ENCODE measurements around the gene URAD. TPM values are rescaled to one million over a fixed set of nuclear protein-coding genes. Genes with fewer than 3 reads are reported as not detected.
"Not testable (repeated sequence)": the region's sequence is repeated elsewhere in the genome, so short reads cannot be mapped to it uniquely, and the experiment has no call there.

URAD gene, protein sequence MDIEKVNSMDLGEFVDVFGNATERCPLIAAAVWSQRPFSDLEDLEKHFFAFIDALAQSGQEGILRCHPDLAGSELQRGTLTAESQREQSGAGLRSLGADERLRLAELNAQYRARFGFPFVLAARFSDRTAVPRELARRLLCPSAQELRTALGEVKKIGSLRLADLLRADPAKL
- total RNA-seq, result not detected

- ChIA-PET POLR2A (no interaction called here), CTCF (no interaction called here)
- Mint-ChIP-seq H3K27me3 (peaks cover 12% of the 10 kb centered on the region), H3K9me3 (no peaks in the 10 kb centered on the region), H3K4me3 (no peak within 1 kb of the TSS), H3K27ac (no peak within 1 kb of the TSS), H3K36me3 (ENCODE audit: low read depth) (no peaks in the 10 kb centered on the region), H3K4me1 (no peaks in the 10 kb centered on the region)
- DNase-seq, result no peak
Measured at GRCh38 chr13:27988520-27988919, at the start of gene URAD. URAD (minus strand) TSS chr13:27988693; CDS start chr13:27988637, 56 bp downstream.

- Mint-ChIP-seq H3K36me3 (ENCODE audit: low read depth) (no peaks in the 10 kb centered on the region), H3K9me3 (no peaks in the 10 kb centered on the region), H3K4me3 (no peak overlapping the region), H3K27ac (no peak overlapping the region), H3K27me3 (peaks cover 8% of the 10 kb centered on the region), H3K4me1 (peaks cover 3% of the 10 kb centered on the region)
- DNase-seq, result no peak
- ChIA-PET POLR2A (no interaction called here), CTCF (no interaction called here)
Measured at GRCh38 chr13:28037399-28037798, 48.9 kb upstream of the URAD start.

DNA sequence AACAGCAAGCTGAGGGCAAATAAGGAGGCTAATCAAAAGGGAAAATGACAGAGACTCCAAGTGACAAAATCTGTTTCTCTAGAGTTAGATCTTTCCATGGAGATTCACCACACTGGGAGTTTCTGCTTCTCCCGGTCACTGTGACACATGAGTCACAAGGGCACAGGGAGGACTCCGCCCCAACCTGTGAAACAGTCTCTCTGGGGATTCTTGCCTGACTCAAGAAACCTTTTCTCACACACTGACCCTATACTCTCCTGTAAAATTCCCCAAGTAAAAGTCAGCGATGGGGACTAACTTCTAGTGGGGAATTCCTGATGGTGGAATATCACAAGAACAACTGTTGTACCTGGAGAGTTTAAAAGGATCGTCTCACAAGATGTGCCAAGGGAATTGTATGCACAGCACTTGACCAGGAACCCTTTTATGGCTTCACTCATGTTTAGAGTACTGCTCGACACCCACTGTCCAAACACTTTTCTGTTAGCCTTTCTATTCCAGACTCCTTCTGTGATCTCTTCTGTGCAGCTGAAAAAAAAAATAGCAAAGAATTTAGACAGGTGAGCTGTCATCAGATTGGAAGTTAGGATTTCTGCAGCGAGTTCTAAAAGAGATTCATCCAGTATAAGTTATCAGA, 46.8 kb upstream of the URAD start:
- Mint-ChIP-seq H3K27ac (no peak overlapping the region), H3K27me3 (peaks cover 13% of the 10 kb centered on the region), H3K36me3 (ENCODE audit: low read depth) (no peaks in the 10 kb centered on the region), H3K9me3 (no peaks in the 10 kb centered on the region), H3K4me1 (peaks cover 3% of the 10 kb centered on the region), H3K4me3 (no peak overlapping the region)
- POLR2A ChIA-PET, result no interaction called here
- DNase-seq, result no peak
- CTCF ChIA-PET, result no interaction called here

- no peaks in the 10 kb centered on the region for H3K36me3 Mint-ChIP-seq (ENCODE audit: low read depth)
- no peaks in the 10 kb centered on the region for H3K9me3 Mint-ChIP-seq
Measured at GRCh38 chr13:28033894-28034655, 45.6 kb upstream of the URAD start.

GRCh38 chr13:28032438-28032837, 43.9 kb upstream of the URAD start:
- H3K4me3 Mint-ChIP-seq; H3K9me3 Mint-ChIP-seq; POLR2A ChIA-PET; CTCF ChIA-PET; H3K27ac Mint-ChIP-seq; H3K36me3 Mint-ChIP-seq (ENCODE audit: low read depth); DNase-seq; H3K27me3 Mint-ChIP-seq; H3K4me1 Mint-ChIP-seq: not testable (repeated sequence)

More at GRCh38 chr13:28033894-28034655, 45.6 kb upstream of the URAD start:
- ChIA-PET POLR2A (no interaction called here), CTCF (no interaction called here)
- Mint-ChIP-seq H3K27me3 (peaks cover 10% of the 10 kb centered on the region), H3K27ac (no peak overlapping the region), H3K4me1 (peaks cover 3% of the 10 kb centered on the region), H3K4me3 (no peak overlapping the region)
- no peak for DNase-seq

DNA sequence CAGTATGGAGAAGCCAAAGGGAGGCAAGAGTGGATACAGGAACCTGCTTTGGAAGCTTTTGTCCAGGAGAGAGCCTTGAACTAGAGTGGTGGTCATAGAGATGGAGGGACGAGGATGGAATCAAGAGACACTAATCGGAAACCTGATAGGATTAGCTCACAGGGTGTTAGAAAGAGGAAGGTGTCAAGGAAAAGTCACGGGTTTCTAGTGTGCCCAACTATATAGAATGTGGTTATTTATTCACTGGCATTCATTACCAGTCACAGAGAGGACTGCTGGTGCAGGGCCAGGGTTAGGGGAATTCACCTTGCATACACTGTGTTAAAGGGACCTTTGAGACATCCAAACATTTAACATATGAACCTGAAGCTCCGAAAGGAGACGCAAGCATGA, 43.4 kb upstream of the URAD start:
- H3K9me3 Mint-ChIP-seq, result no peaks in the 10 kb centered on the region
- CTCF ChIA-PET, result no interaction called here
- H3K4me1 Mint-ChIP-seq, result no peaks in the 10 kb centered on the region
- no peak overlapping the region for H3K27ac Mint-ChIP-seq
- POLR2A ChIA-PET, result no interaction called here
- H3K4me3 Mint-ChIP-seq, result no peak overlapping the region
- H3K36me3 Mint-ChIP-seq (ENCODE audit: low read depth), result no peaks in the 10 kb centered on the region
- peaks cover 12% of the 10 kb centered on the region for H3K27me3 Mint-ChIP-seq
- no peak for DNase-seq

GRCh38 chr13:28031220-28031895, 42.9 kb upstream of the URAD start:
- POLR2A ChIA-PET, result no interaction called here
- no peaks in the 10 kb centered on the region for H3K9me3 Mint-ChIP-seq
- no peaks in the 10 kb centered on the region for H3K4me1 Mint-ChIP-seq
- H3K27me3 Mint-ChIP-seq, result peaks cover 14% of the 10 kb centered on the region
- H3K27ac Mint-ChIP-seq, result no peak overlapping the region
- no peak overlapping the region for H3K4me3 Mint-ChIP-seq
- DNase-seq, result no peak
- CTCF ChIA-PET, result no interaction called here
- H3K36me3 Mint-ChIP-seq (ENCODE audit: low read depth), result no peaks in the 10 kb centered on the region

DNA sequence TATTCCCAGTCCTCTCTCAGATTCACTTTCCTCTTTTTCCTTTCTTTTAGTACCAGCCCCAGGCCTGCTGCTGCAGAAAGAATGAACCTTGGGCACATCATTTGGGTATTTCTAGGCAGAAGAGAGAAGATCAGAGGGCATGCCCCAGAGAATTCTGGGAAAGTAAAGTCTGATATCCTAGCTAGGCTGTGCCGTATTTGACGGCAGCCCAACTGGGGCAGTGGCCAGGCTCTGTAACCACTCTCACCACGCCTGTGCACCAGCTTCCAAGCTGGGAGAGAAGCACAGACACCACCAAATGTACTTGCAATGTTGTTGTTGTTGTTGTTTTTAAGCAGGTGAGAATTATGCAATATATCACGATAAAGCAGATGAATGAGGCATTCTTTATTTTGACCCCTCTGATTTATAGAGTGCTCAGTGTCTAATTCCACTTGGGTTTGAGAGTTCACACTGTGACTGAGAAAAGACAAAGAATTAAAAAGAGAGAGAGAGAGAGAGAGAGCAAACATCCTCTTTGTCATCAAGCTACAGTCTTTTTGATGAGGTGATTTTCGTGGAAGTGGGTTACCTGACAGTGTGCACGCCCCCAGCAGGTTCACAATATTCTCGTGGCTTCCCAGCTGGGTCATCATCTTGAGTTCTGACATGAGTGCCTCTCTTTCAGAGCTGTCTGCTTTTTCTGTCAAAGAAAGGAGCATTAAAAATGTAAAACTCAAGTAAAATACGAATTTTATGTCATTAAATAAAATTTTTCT, 39.3 kb upstream of the URAD start:
- Mint-ChIP-seq H3K4me3 (no peak overlapping the region), H3K36me3 (ENCODE audit: low read depth) (no peaks in the 10 kb centered on the region), H3K9me3 (no peaks in the 10 kb centered on the region), H3K4me1 (no peaks in the 10 kb centered on the region), H3K27me3 (peaks cover 14% of the 10 kb centered on the region), H3K27ac (no peak overlapping the region)
- no peak for DNase-seq
- CTCF ChIA-PET, result no interaction called here
- POLR2A ChIA-PET, result no interaction called here

- Mint-ChIP-seq H3K27ac (no peak overlapping the region), H3K36me3 (ENCODE audit: low read depth) (no peaks in the 10 kb centered on the region), H3K9me3 (no peaks in the 10 kb centered on the region), H3K4me3 (no peak overlapping the region), H3K4me1 (no peaks in the 10 kb centered on the region), H3K27me3 (peaks cover 14% of the 10 kb centered on the region)
- ChIA-PET CTCF (no interaction called here), POLR2A (no interaction called here)
- no peak for DNase-seq
Measured at GRCh38 chr13:28027071-28027470, 38.6 kb upstream of the URAD start.

GRCh38 chr13:28026508-28026907, 38.0 kb upstream of the URAD start:
- POLR2A ChIA-PET, result no interaction called here
- no peak overlapping the region for H3K4me3 Mint-ChIP-seq
- H3K36me3 Mint-ChIP-seq (ENCODE audit: low read depth), result no peaks in the 10 kb centered on the region
- CTCF ChIA-PET, result no interaction called here
- no peak for DNase-seq
- no peak overlapping the region for H3K27ac Mint-ChIP-seq
- H3K27me3 Mint-ChIP-seq, result peaks cover 10% of the 10 kb centered on the region
- no peaks in the 10 kb centered on the region for H3K9me3 Mint-ChIP-seq
- H3K4me1 Mint-ChIP-seq, result no peaks in the 10 kb centered on the region

DNA sequence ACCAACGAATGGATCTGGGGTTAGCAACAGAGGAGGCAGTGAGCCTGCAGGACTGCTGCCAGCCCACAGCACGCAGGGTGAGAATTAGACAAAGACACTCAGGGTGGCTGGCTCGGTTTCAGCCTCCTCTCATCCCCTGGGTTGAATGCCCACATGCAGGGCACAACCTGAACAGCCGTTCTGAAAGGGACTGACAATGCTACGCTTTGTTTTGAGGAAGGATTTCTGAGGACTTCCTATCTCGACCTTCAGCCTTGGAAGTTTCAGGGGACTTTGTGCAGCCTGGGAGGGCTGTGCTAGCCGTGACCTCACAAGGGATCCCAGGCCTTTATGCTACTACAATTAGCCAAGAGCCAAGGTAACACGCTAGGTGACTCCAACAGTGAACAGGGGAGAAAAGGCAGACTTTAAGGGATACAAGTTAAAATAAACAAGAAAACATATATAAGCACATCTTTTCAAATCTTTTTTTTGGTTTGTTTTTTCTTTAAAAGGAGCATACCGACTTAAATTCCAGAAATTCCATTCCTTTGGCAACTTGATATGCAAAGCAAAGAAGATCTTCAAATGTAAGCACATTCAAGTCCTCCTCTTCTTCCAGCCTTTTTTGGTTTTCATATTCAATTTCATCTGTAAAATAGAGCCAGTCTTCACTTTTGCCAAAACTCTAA, 34.5 kb upstream of the URAD start:
- Mint-ChIP-seq H3K4me1 (no peaks in the 10 kb centered on the region), H3K9me3 (no peaks in the 10 kb centered on the region), H3K4me3 (no peak overlapping the region), H3K27ac (no peak overlapping the region), H3K27me3 (peaks cover 9% of the 10 kb centered on the region), H3K36me3 (ENCODE audit: low read depth) (no peaks in the 10 kb centered on the region)
- ChIA-PET CTCF (no interaction called here), POLR2A (no interaction called here)
- no peak for DNase-seq

- POLR2A ChIA-PET, result no interaction called here
- Mint-ChIP-seq H3K4me1 (peaks cover 1% of the 10 kb centered on the region), H3K36me3 (ENCODE audit: low read depth) (no peaks in the 10 kb centered on the region), H3K27me3 (peaks cover 11% of the 10 kb centered on the region), H3K4me3 (no peak overlapping the region), H3K27ac (no peak overlapping the region), H3K9me3 (no peaks in the 10 kb centered on the region)
- CTCF ChIA-PET, result no interaction called here
- no peak for DNase-seq
Measured at GRCh38 chr13:28014301-28014700, 25.8 kb upstream of the URAD start.

GRCh38 chr13:28013482-28013881, 25.0 kb upstream of the URAD start:
- H3K27ac Mint-ChIP-seq, result no peak overlapping the region
- CTCF ChIA-PET, result no interaction called here
- H3K9me3 Mint-ChIP-seq, result no peaks in the 10 kb centered on the region

More at GRCh38 chr13:28013482-28013881, 25.0 kb upstream of the URAD start:
- Mint-ChIP-seq H3K36me3 (ENCODE audit: low read depth) (no peaks in the 10 kb centered on the region), H3K27me3 (peaks cover 11% of the 10 kb centered on the region), H3K4me3 (no peak overlapping the region), H3K4me1 (peaks cover 1% of the 10 kb centered on the region)
- POLR2A ChIA-PET, result no interaction called here
- no peak for DNase-seq
